Testis (tissue), 3 donors: ENCODE data around the gene DUSP18. TPM values are rescaled to one million over a fixed set of nuclear protein-coding genes. Genes with fewer than 3 reads are reported as not detected.

ENCODE experiments used
- DNase-seq: peaks from one replicate; pipeline ENCODE4 v3.0.0-alpha.2; 2019
- H3K27ac ChIP-seq, 2 donors: fragments of 200-600 bp; sonication (generic); one replicate each; pipeline ENCODE4 v1.5.1; 2019
- H3K27me3 ChIP-seq: fragments of 200-600 bp; sonication (generic); one replicate; pipeline ENCODE4 v1.5.1; 2019
- H3K36me3 ChIP-seq: fragments of 200-600 bp; sonication (generic); one replicate; pipeline ENCODE4 v1.5.1; 2017; ENCODE audit warnings: low read depth; ENCODE audit errors: missing control alignments
- H3K4me1 ChIP-seq: fragments of 200-600 bp; sonication (generic); one replicate; pipeline ENCODE4 v1.5.1; 2019
- H3K4me3 ChIP-seq, 2 donors: fragments of 200-600 bp; sonication (generic); one replicate each; pipeline ENCODE4 v1.5.1; 2017 to 2019
- H3K9me3 ChIP-seq: fragments of 200-600 bp; sonication (generic); one replicate; pipeline ENCODE4 v1.5.1; 2017
- CTCF ChIP-seq, 3 experiments: fragments of 450-650 bp in 2 of 3; fragments of 200-600 bp in 1 of 3; sonication (generic) in 1 of 3; IDR thresholded peaks; one replicate each; pipeline ENCODE4 v1.5.1; 2016 to 2019; ENCODE audit warnings: antibody characterized with exemption in 3 of 3, mild to moderate bottlenecking in 2 of 3, moderate library complexity in 1 of 3
- POLR2A ChIP-seq: fragments of 450-650 bp; IDR thresholded peaks from one replicate; pipeline ENCODE4 v1.6.1; 2017; ENCODE audit warnings: antibody characterized with exemption, mild to moderate bottlenecking, moderate library complexity
- WGBS, 2 donors: methylation state at CpG; one replicate each; pipeline ENCODE4 v1.1.5; 2018; 5-methylcytosine and 5-hydroxymethylcytosine counted together
- intact Hi-C: fragments of 100-400 bp; cut with DNase I; formaldehyde crosslinking; loops from one replicate; pipeline ENCODE4 v1.15.1; 2023; ENCODE audit warnings: low total_unique reads
- polyA plus RNA-seq: library from polyadenylated mRNA; stranded (reverse); fragments of 350-450 nt; fragmentation: Illumina TruSeq; extraction: RNeasy Lipid Tissue Mini Kit (QIAGEN cat#74804); gene quantifications from one replicate; pipeline ENCODE4 v1.2.3, GENCODE V29; 2014; ENCODE audit warnings: low read depth, low replicate concordance; ENCODE audit not compliant: insufficient read depth
- total RNA-seq, 2 donors: library from RNA; depleted of rRNA; stranded (reverse); fragments of >200 nt; gene quantifications; one replicate each; pipeline ENCODE4 v1.2.3, GENCODE V29; 2016

Gene DUSP18
- total and polyA plus RNA-seq, 3 donors from 2014 or later = 29.2 to 53.9 (median 42.4) TPM

- 82 to 90% methylated on average over 7 of the region's 7 CpGs for WGBS, 2 donors
- H3K4me1 ChIP-seq = no peaks in the 10 kb centered on the region
- H3K4me3 ChIP-seq = no peak overlapping the region
- H3K36me3 ChIP-seq = no peaks in the 10 kb centered on the region
- peak; percentile 29 for DNase-seq
- H3K27me3 ChIP-seq = no peaks in the 10 kb centered on the region
- H3K9me3 ChIP-seq = no peaks in the 10 kb centered on the region
- TF ChIP-seq POLR2A (no peak), CTCF (IDR thresholded peaks at IDR 0.05) (no peak)
- no peak overlapping the region for H3K27ac ChIP-seq
- intact Hi-C loops = no loop called here
Observed at GRCh38 chr22:30615543-30615954, 52.1 kb downstream of the DUSP18 start.

- no peaks in the 10 kb centered on the region for H3K4me1 ChIP-seq
- H3K27me3 ChIP-seq = no peaks in the 10 kb centered on the region
- H3K9me3 ChIP-seq = no peaks in the 10 kb centered on the region
- H3K4me3 ChIP-seq = no peak overlapping the region
- no peak for DNase-seq
- no peak for TF ChIP-seq POLR2A
- no peak for TF ChIP-seq CTCF (IDR thresholded peaks at IDR 0.05)
- no peaks in the 10 kb centered on the region for H3K36me3 ChIP-seq
- intact Hi-C loops = no loop called here
- no peak overlapping the region for H3K27ac ChIP-seq
Observed at GRCh38 chr22:30614879-30615278, 52.8 kb downstream of the DUSP18 start.

GRCh38 chr22:30614268-30614667 lies 53.4 kb downstream of the DUSP18 start:
- no peaks in the 10 kb centered on the region for H3K4me1 ChIP-seq
- H3K4me3 ChIP-seq = no peak overlapping the region
- H3K9me3 ChIP-seq = no peaks in the 10 kb centered on the region
- H3K27me3 ChIP-seq = no peaks in the 10 kb centered on the region
- DNase-seq = no peak
- H3K27ac ChIP-seq = no peak overlapping the region
- H3K36me3 ChIP-seq = no peaks in the 10 kb centered on the region
- TF ChIP-seq CTCF (IDR thresholded peaks at IDR 0.05) (no peak), POLR2A (no peak)
- 92 to 97% methylated on average over 7 of the region's 7 CpGs for WGBS, 2 donors
- intact Hi-C loops = no loop called here

GRCh38 chr22:30612789-30613188 lies 54.9 kb downstream of the DUSP18 start:
- Histone ChIP-seq H3K27me3 (no peaks in the 10 kb centered on the region), H3K9me3 (no peaks in the 10 kb centered on the region), H3K4me1 (no peaks in the 10 kb centered on the region), H3K36me3 (no peaks in the 10 kb centered on the region), H3K27ac (no peak overlapping the region), H3K4me3 (no peak overlapping the region)
- 94 to 96% methylated on average over 8 of the region's 8 CpGs for WGBS, 2 donors
- TF ChIP-seq CTCF (IDR thresholded peaks at IDR 0.05) (no peak), POLR2A (no peak)
- DNase-seq = no peak
- intact Hi-C loops = no loop called here

Other genes starting within 250 kb of the DUSP18 start
- 10 to 100 TPM in 1 of 2 donors, 1 to 10 TPM in 1; 9.3 to 13.2 TPM for gene MTFP1, start 242.1 kb downstream of the DUSP18 start, total RNA-seq
- 5.7 TPM for gene MTFP1, start 242.1 kb downstream of the DUSP18 start, polyA plus RNA-seq
- under 1 TPM; 0.24 to 0.25 TPM for gene SEC14L3, start 195.9 kb downstream of the DUSP18 start, total RNA-seq
- gene SEC14L3, start 195.9 kb downstream of the DUSP18 start, polyA plus RNA-seq = 0.28 TPM
- gene SEC14L4, start 162.2 kb downstream of the DUSP18 start, total RNA-seq = 10 to 100 TPM; 27.6 to 28.8 TPM
- gene SEC14L4, start 162.2 kb downstream of the DUSP18 start, polyA plus RNA-seq = 11.5 TPM
- gene SEC14L6, start 121.1 kb downstream of the DUSP18 start, total RNA-seq = 10 to 100 TPM; 17.0 to 28.2 TPM
- gene SEC14L6, start 121.1 kb downstream of the DUSP18 start, polyA plus RNA-seq = 12.3 TPM
- gene GAL3ST1, start 93.2 kb downstream of the DUSP18 start, total RNA-seq = 10 to 100 TPM; 11.3 to 18.5 TPM
- 4.2 TPM for gene GAL3ST1, start 93.2 kb downstream of the DUSP18 start, polyA plus RNA-seq
- gene PES1, start 76.0 kb downstream of the DUSP18 start, total RNA-seq = 10 to 100 TPM; 96.5 to 99.4 TPM
- 80.3 TPM for gene PES1, start 76.0 kb downstream of the DUSP18 start, polyA plus RNA-seq
- 10 to 100 TPM; 40.6 to 40.7 TPM for gene TCN2, start 60.7 kb downstream of the DUSP18 start, total RNA-seq
- gene TCN2, start 60.7 kb downstream of the DUSP18 start, polyA plus RNA-seq = 30.5 TPM
- gene SLC35E4, start 32.1 kb downstream of the DUSP18 start, total RNA-seq = 10 to 100 TPM; 11.6 TPM
- gene SLC35E4, start 32.1 kb downstream of the DUSP18 start, polyA plus RNA-seq = 35.9 TPM
- gene OSBP2, start 27.0 kb upstream of the DUSP18 start, total RNA-seq = 10 to 100 TPM; 39.5 to 45.4 TPM
- 68.0 TPM for gene OSBP2, start 27.0 kb upstream of the DUSP18 start, polyA plus RNA-seq